ENCODE measurements around the gene GPN1. TPM values are rescaled to one million over a fixed set of nuclear protein-coding genes. Genes with fewer than 3 reads are reported as not detected.

Gene GPN1
- total and polyA plus RNA-seq, 2 of the 8 experiments (the other 6 are each of a cell fraction or from before 2014, with no cell fraction given) = 38.7 to 43.5 TPM

DNA sequence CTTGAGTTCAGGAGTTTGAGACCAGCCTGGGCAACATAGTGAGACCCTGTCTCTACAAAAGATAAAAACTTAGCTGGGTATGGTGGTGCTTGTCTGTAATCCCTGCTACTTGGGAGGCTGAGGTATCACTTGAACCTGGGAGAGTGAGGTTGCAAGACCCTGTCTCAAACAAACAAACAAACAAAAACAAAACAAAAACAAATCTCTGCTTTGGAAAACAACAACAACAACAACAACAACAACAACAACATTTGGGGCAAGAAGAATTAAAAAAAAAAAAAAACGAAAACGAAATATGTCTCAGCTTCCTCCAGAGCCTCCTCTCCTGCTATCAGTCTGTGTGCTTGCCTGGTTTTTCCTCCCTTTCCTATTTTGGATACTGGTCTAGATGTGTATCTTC is 51.7 kb downstream of the GPN1 start:
- H3K18ac ChIP-seq (ENCODE audit: extremely low read depth, low read length) = no peak overlapping the region
- no peak for FAIRE-seq
- peaks cover 6 to 32% (median 21%) of the 10 kb centered on the region in 4 experiments for H3K36me3 ChIP-seq (ENCODE audit: control insufficient read depth in 2 of 4, insufficient read depth in 4 of 4, low read length in 3 of 4)
- no peak for TF ChIP-seq ASH2L (IDR thresholded peaks at IDR 0.05; ENCODE audit: low read length)
- no peak for TF ChIP-seq HDAC6 (IDR thresholded peaks at IDR 0.05; ENCODE audit: low read depth, low read length)
- TF ChIP-seq TAF1 (IDR thresholded peaks at IDR 0.05; ENCODE audit: low read depth, low read length) = no peak
- TF ChIP-seq RBBP5 (IDR thresholded peaks at IDR 0.05; ENCODE audit: borderline replicate concordance, low read depth, low read length) = no peak
- TF ChIP-seq, protein P1, sequence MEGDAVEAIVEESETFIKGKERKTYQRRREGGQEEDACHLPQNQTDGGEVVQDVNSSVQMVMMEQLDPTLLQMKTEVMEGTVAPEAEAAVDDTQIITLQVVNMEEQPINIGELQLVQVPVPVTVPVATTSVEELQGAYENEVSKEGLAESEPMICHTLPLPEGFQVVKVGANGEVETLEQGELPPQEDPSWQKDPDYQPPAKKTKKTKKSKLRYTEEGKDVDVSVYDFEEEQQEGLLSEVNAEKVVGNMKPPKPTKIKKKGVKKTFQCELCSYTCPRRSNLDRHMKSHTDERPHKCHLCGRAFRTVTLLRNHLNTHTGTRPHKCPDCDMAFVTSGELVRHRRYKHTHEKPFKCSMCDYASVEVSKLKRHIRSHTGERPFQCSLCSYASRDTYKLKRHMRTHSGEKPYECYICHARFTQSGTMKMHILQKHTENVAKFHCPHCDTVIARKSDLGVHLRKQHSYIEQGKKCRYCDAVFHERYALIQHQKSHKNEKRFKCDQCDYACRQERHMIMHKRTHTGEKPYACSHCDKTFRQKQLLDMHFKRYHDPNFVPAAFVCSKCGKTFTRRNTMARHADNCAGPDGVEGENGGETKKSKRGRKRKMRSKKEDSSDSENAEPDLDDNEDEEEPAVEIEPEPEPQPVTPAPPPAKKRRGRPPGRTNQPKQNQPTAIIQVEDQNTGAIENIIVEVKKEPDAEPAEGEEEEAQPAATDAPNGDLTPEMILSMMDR (IDR thresholded peaks at IDR 0.05; ENCODE audit: control extremely low read depth in 1 of 3, insufficient read depth in 1 of 3, low read depth in 1 of 3, low read length in 3 of 3) = no peak
- no peak for TF ChIP-seq SIN3A (conservative IDR thresholded peaks at IDR 0.05 in 1 of 2, IDR thresholded peaks at IDR 0.05 in 1 of 2; ENCODE audit: low read depth in 1 of 2, low read length in 2 of 2)
- TF ChIP-seq YY1 (IDR thresholded peaks at IDR 0.05; ENCODE audit: low read depth, low read length) = no peak
- TF ChIP-seq, protein P2, sequence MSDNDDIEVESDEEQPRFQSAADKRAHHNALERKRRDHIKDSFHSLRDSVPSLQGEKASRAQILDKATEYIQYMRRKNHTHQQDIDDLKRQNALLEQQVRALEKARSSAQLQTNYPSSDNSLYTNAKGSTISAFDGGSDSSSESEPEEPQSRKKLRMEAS (IDR thresholded peaks at IDR 0.05) = no peak
- TF ChIP-seq CTBP2 (IDR thresholded peaks at IDR 0.05; ENCODE audit: borderline replicate concordance, insufficient read depth, insufficient read length, low read length) = no peak
- no peak for TF ChIP-seq CBX5 (IDR thresholded peaks at IDR 0.05; ENCODE audit: low read depth, low read length)
- no peak for TF ChIP-seq CEBPB (IDR thresholded peaks at IDR 0.05; ENCODE audit: low read depth, low read length)

More for the DNA sequence above, 51.7 kb downstream of the GPN1 start:
- H4K91ac ChIP-seq (replicated peaks; ENCODE audit: insufficient read length, low read length) = no peak overlapping the region
- no peak overlapping the region for H4K8ac ChIP-seq (ENCODE audit: extremely low read depth, insufficient read depth, low read length)
- no peak overlapping the region for H2BK12ac ChIP-seq (ENCODE audit: low read depth, low read length)
- H2AFZ ChIP-seq (ENCODE audit: low read length) = no peak overlapping the region
- no peaks in the 10 kb centered on the region; the same call in 1 of the 2 replicates for H3K23me2 ChIP-seq (ENCODE audit: low read depth, low read length)
- no peak overlapping the region for H3K56ac ChIP-seq (replicated peaks; ENCODE audit: insufficient read length, low read depth, low read length)
- no peak overlapping the region for H2BK120ac ChIP-seq (replicated peaks; ENCODE audit: low read depth, low read length)
- no peak overlapping the region for H3K4me3 ChIP-seq (ENCODE audit: extremely low read depth in 1 of 4, insufficient read depth in 2 of 4, low read depth in 3 of 4, low read length in 4 of 4)
- ChIA-PET POLR2A (ENCODE audit: partially characterized antibody) (interaction anchor here (0.8 to 1.2 kb wide), 2 partner anchors 11 to 12 kb away, joined by 3 read pairs; no protein-coding TSS in a partner anchor), CTCF (ENCODE audit: partially characterized antibody) (interaction anchor here (0.6 to 4.1 kb wide), 6 partner anchors 9 to 242 kb away, joined by 3 to 34 read pairs (median 5); partner anchors contain the start of genes SLC4A1AP and SUPT7L)
- H3K23ac ChIP-seq (ENCODE audit: insufficient read length) = no peak overlapping the region
- no peak overlapping the region for H3K4me2 ChIP-seq (ENCODE audit: insufficient read depth in 1 of 2, low read depth in 2 of 2, low read length in 2 of 2)
- H3K4ac ChIP-seq (replicated peaks; ENCODE audit: insufficient read length, low read depth, low read length) = no peak overlapping the region
- H2AK5ac ChIP-seq (ENCODE audit: low read depth, low read length) = no peak overlapping the region
- H2BK15ac ChIP-seq (ENCODE audit: low read length) = no peak overlapping the region
- no peak overlapping the region for H2BK20ac ChIP-seq (ENCODE audit: low read length)
- H3K27me3 ChIP-seq (replicated peaks in 1 of 4; ENCODE audit: control insufficient read depth in 3 of 4, extremely low read depth in 1 of 4, insufficient read depth in 3 of 4, low read length in 3 of 4) = peaks cover 0 to 1% (median 0%) of the 10 kb centered on the region in 4 experiments; a peak in 1 of 7 replicates
- H3K9ac ChIP-seq (replicated peaks in 1 of 4; ENCODE audit: extremely low read depth in 1 of 4, low read depth in 3 of 4, low read length in 3 of 4) = no peak overlapping the region
- no peak overlapping the region for H4K5ac ChIP-seq (ENCODE audit: insufficient read length, low read depth, low read length)
- no peaks in the 10 kb centered on the region for H3K79me2 ChIP-seq (ENCODE audit: control insufficient read depth in 1 of 2, insufficient read depth in 2 of 2, low read length in 2 of 2)
- H4K20me1 ChIP-seq (replicated peaks in 1 of 2; ENCODE audit: control insufficient read depth in 1 of 2, insufficient read depth in 2 of 2, low read length in 2 of 2) = peaks cover 0 to 3% of the 10 kb centered on the region in 2 experiments
- WGBS, 2 experiments (ENCODE audit: extremely low coverage in 1 of 2, insufficient coverage in 1 of 2, insufficient read length in 1 of 2, insufficient replicate concordance in 2 of 2, low coverage in 1 of 2, low lambda C conversion rate in 2 of 2, missing lambda C conversion rate in 1 of 2) = 63% methylated on average over 2 of the region's 2 CpGs; no CpG with 5 or more reads in 1 of the 2 experiments
- DNase-seq (ENCODE audit: low read depth in 1 of 2, low spot score in 2 of 2) = no peak
- no peaks in the 10 kb centered on the region for H3K79me1 ChIP-seq (ENCODE audit: low read depth, low read length)
- no peaks in the 10 kb centered on the region for H3K9me3 ChIP-seq (ENCODE audit: insufficient read depth in 2 of 2, low read depth in 1 of 2, low read length in 1 of 2)
- H2BK5ac ChIP-seq (ENCODE audit: low read depth, low read length) = no peak overlapping the region
- no peaks in the 10 kb centered on the region for H3K4me1 ChIP-seq (replicated peaks in 1 of 4; ENCODE audit: control insufficient read depth in 3 of 4, insufficient read depth in 4 of 4, low read length in 3 of 4)
- no peak overlapping the region for H3K14ac ChIP-seq (ENCODE audit: insufficient read length)
- H3K27ac ChIP-seq (ENCODE audit: low read depth, low read length) = no peak overlapping the region
